HUES64 (cell line): Measurements from ENCODE around the gene PTPN2.
A peak's percentile ranks its signal among the peaks of the same experiment; 100 is the strongest.

Experiments used
- H3K27ac ChIP-seq: 2 replicates; pipeline ENCODE4 v1.7.0; 2013; ENCODE audit warnings: low read depth, low read length, inconsistent platforms
- H3K27me3 ChIP-seq: 2 replicates; pipeline ENCODE4 v1.6.1; 2013; ENCODE audit warnings: mild to moderate bottlenecking, low read length; ENCODE audit not compliant: insufficient read depth
- H3K36me3 ChIP-seq: 2 replicates; pipeline ENCODE4 v1.6.1; 2013; ENCODE audit warnings: mild to moderate bottlenecking, low read length; ENCODE audit not compliant: insufficient read depth
- H3K4me1 ChIP-seq: 2 replicates; pipeline ENCODE4 v1.6.1; 2013; ENCODE audit warnings: mild to moderate bottlenecking, low read length, moderate library complexity; ENCODE audit not compliant: insufficient read depth
- H3K4me3 ChIP-seq: 2 replicates; pipeline ENCODE4 v1.5.1; 2013; ENCODE audit warnings: mild to moderate bottlenecking, low read length, moderate library complexity
- H3K9ac ChIP-seq: 2 replicates; pipeline ENCODE4 v1.6.1; 2013; ENCODE audit warnings: mild to moderate bottlenecking, low read depth, low read length
- H3K9me3 ChIP-seq: 2 replicates; pipeline ENCODE4 v1.6.1; 2013; ENCODE audit warnings: low read depth, low read length; ENCODE audit not compliant: insufficient read depth
- WGBS: fragments of 150-250, 120-280 bp; methylation state at CpG from one replicate; pipeline ENCODE4 v1.1.7; 2013; ENCODE audit warnings: missing lambda C conversion rate; 5-methylcytosine and 5-hydroxymethylcytosine counted together

Gene PTPN2

GRCh38 chr18:12872408-12872807 lies 11.6 kb downstream of the PTPN2 start:
- H3K4me3 ChIP-seq, result no peak overlapping the region
- H3K9ac ChIP-seq, result no peak overlapping the region
- H3K9me3 ChIP-seq, result no peaks in the 10 kb centered on the region
- H3K27ac ChIP-seq, result no peak overlapping the region
- peaks cover 8% of the 10 kb centered on the region; the same call in 1 of the 2 replicates for H3K4me1 ChIP-seq
- 88% methylated on average over 4 of the region's 5 CpGs for whole genome bisulfite sequencing
- H3K27me3 ChIP-seq, result no peaks in the 10 kb centered on the region
- H3K36me3 ChIP-seq, result no peaks in the 10 kb centered on the region

- H3K27ac ChIP-seq, result no peak overlapping the region
- no peaks in the 10 kb centered on the region for H3K36me3 ChIP-seq
- H3K4me1 ChIP-seq, result no peaks in the 10 kb centered on the region
- WGBS, result 95% methylated on average over 11 of the region's 12 CpGs
- no peaks in the 10 kb centered on the region for H3K9me3 ChIP-seq
- no peaks in the 10 kb centered on the region for H3K27me3 ChIP-seq
- no peak overlapping the region for H3K4me3 ChIP-seq
- H3K9ac ChIP-seq, result no peak overlapping the region
Observed at GRCh38 chr18:12868576-12868975, 15.5 kb downstream of the PTPN2 start.

GRCh38 chr18:12867441-12868123 lies 16.5 kb downstream of the PTPN2 start:
- Histone ChIP-seq H3K9me3 (no peaks in the 10 kb centered on the region), H3K27ac (no peak overlapping the region), H3K4me1 (peaks cover 8% of the 10 kb centered on the region), H3K9ac (no peak overlapping the region), H3K27me3 (no peaks in the 10 kb centered on the region), H3K36me3 (no peaks in the 10 kb centered on the region), H3K4me3 (no peak overlapping the region)
- WGBS, result 94% methylated on average over 7 of the region's 7 CpGs

GRCh38 chr18:12863687-12864216 lies 20.3 kb downstream of the PTPN2 start:
- Histone ChIP-seq H3K27me3 (no peaks in the 10 kb centered on the region), H3K9me3 (no peaks in the 10 kb centered on the region), H3K4me1 (peaks cover 19% of the 10 kb centered on the region), H3K36me3 (no peaks in the 10 kb centered on the region), H3K4me3 (no peak overlapping the region), H3K9ac (no peak overlapping the region), H3K27ac (no peak overlapping the region)
- WGBS, result 88% methylated on average over 2 of the region's 3 CpGs

GRCh38 chr18:12862874-12863482 lies 21.1 kb downstream of the PTPN2 start:
- peak overlapping the region; percentile 64 for H3K27ac ChIP-seq
- peaks cover 19% of the 10 kb centered on the region for H3K4me1 ChIP-seq
- WGBS, result 85% methylated on average over 2 of the region's 2 CpGs
- no peak overlapping the region for H3K4me3 ChIP-seq
- no peak overlapping the region for H3K9ac ChIP-seq
- no peaks in the 10 kb centered on the region for H3K9me3 ChIP-seq
- H3K27me3 ChIP-seq, result no peaks in the 10 kb centered on the region
- H3K36me3 ChIP-seq, result no peaks in the 10 kb centered on the region

GRCh38 chr18:12862467-12862866 lies 21.6 kb downstream of the PTPN2 start:
- Histone ChIP-seq H3K4me1 (peaks cover 19% of the 10 kb centered on the region), H3K9me3 (no peaks in the 10 kb centered on the region), H3K36me3 (0 out of 2 replicates have a peak, but pooled peaks cover 5% of the 10 kb centered on the region), H3K27me3 (no peaks in the 10 kb centered on the region), H3K27ac (peak overlapping the region; percentile 64; the same call in 1 of the 2 replicates), H3K9ac (no peak overlapping the region), H3K4me3 (no peak overlapping the region)
- WGBS, result 18% methylated on average over 2 of the region's 2 CpGs

GRCh38 chr18:12861637-12862036 lies 22.4 kb downstream of the PTPN2 start:
- H3K36me3 ChIP-seq, result peaks cover 9% of the 10 kb centered on the region; the same call in 1 of the 2 replicates
- no peak overlapping the region for H3K4me3 ChIP-seq
- H3K4me1 ChIP-seq, result peaks cover 19% of the 10 kb centered on the region
- no peaks in the 10 kb centered on the region for H3K27me3 ChIP-seq
- peak overlapping the region; percentile 30; the same call in 1 of the 2 replicates for H3K9ac ChIP-seq
- no peaks in the 10 kb centered on the region for H3K9me3 ChIP-seq
- H3K27ac ChIP-seq, result peak overlapping the region; percentile 54
- no CpG with 5 or more reads among the region's 1 CpG for WGBS

- Histone ChIP-seq H3K4me1 (peaks cover 19% of the 10 kb centered on the region), H3K4me3 (no peak overlapping the region), H3K27me3 (no peaks in the 10 kb centered on the region), H3K9me3 (no peaks in the 10 kb centered on the region), H3K36me3 (peaks cover 14% of the 10 kb centered on the region; the same call in 1 of the 2 replicates), H3K27ac (no peak overlapping the region), H3K9ac (no peak overlapping the region)
- WGBS, result 96% methylated on average over 11 of the region's 11 CpGs
Observed at GRCh38 chr18:12860530-12860929, 23.5 kb downstream of the PTPN2 start.

- Histone ChIP-seq H3K9me3 (no peaks in the 10 kb centered on the region), H3K27me3 (no peaks in the 10 kb centered on the region), H3K27ac (no peak overlapping the region), H3K36me3 (peaks cover 14% of the 10 kb centered on the region; the same call in 1 of the 2 replicates), H3K4me1 (peaks cover 19% of the 10 kb centered on the region), H3K4me3 (no peak overlapping the region), H3K9ac (no peak overlapping the region)
- 97% methylated on average over 5 of the region's 5 CpGs for WGBS
Observed at GRCh38 chr18:12858991-12859390, 25.0 kb downstream of the PTPN2 start.

GRCh38 chr18:12857991-12858544 lies 26.0 kb downstream of the PTPN2 start:
- no peak overlapping the region for H3K9ac ChIP-seq
- H3K36me3 ChIP-seq, result peaks cover 14% of the 10 kb centered on the region; the same call in 1 of the 2 replicates
- H3K4me3 ChIP-seq, result no peak overlapping the region
- peaks cover 16% of the 10 kb centered on the region for H3K4me1 ChIP-seq
- no peak overlapping the region for H3K27ac ChIP-seq
- H3K9me3 ChIP-seq, result no peaks in the 10 kb centered on the region
- no peaks in the 10 kb centered on the region for H3K27me3 ChIP-seq
- WGBS, result 95% methylated on average over 4 of the region's 4 CpGs

GRCh38 chr18:12857215-12857905 lies 26.7 kb downstream of the PTPN2 start:
- WGBS, result 99% methylated on average over 6 of the region's 6 CpGs
- Histone ChIP-seq H3K27ac (no peak overlapping the region), H3K4me1 (peaks cover 10% of the 10 kb centered on the region), H3K9ac (no peak overlapping the region), H3K27me3 (no peaks in the 10 kb centered on the region), H3K4me3 (no peak overlapping the region), H3K9me3 (no peaks in the 10 kb centered on the region), H3K36me3 (peaks cover 14% of the 10 kb centered on the region; the same call in 1 of the 2 replicates)
